Uterus (tissue), 2 donors: ENCODE results near the gene PTBP3.

Source experiments
- CTCF ChIP-seq, 4 experiments: fragments of 200-600 bp in 2 of 4; fragments of 450-650 bp in 2 of 4; sonication (generic) in 2 of 4; IDR thresholded peaks; one replicate each; pipeline ENCODE4 v1.5.1; 2016 to 2019; ENCODE audit warnings: antibody characterized with exemption in 4 of 4, mild to moderate bottlenecking in 2 of 4, moderate library complexity in 1 of 4
- POLR2A ChIP-seq, 2 donors: fragments of 450-650 bp; IDR thresholded peaks; one replicate each; pipeline ENCODE4 v1.6.1; 2016; ENCODE audit warnings: antibody characterized with exemption in 2 of 2, mild to moderate bottlenecking in 1 of 2, moderate library complexity in 1 of 2

- TF ChIP-seq CTCF (IDR thresholded peaks at IDR 0.05) (no peak), POLR2A (IDR thresholded peaks at IDR 0.05) (no peak)
Measured at GRCh38 chr9:112234779-112235178, 98.6 kb downstream of the PTBP3 start.
